ENCODE results near the gene RSRP1. TPM values are rescaled to one million over a fixed set of nuclear protein-coding genes. Genes with fewer than 3 reads are reported as not detected.
A peak's percentile ranks its signal among the peaks of the same experiment; 100 is the strongest.

Gene RSRP1
- total and polyA plus RNA-seq, 2 donors (not counting 1 experiment from before 2014, with no cell fraction given), result 387 to 482 TPM

DNA sequence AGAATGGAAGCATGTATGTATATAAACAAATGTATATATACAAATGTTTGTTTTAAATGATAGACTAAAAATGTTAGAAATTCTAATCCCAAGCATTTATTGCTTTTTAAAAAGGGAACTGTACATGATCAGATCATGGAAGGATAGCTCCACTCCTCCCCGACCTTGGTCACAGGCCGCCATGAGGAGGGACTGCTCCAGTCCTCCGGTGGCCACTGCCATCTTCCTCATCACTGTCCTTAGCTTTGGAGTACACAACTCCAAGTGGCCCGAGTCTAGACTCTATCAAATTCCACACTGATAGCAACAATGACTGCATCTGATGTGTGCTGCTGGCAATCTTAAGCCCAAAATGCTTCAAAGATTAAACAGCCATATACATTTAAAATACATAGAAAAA lies 24.6 kb downstream of the RSRP1 start:
- H3K27me3 ChIP-seq (replicated peaks in 1 of 4; ENCODE audit: control extremely low read depth in 1 of 4, control insufficient read depth in 3 of 4, insufficient read depth in 4 of 4, low read length in 3 of 4), result no peaks in the 10 kb centered on the region
- no peaks in the 10 kb centered on the region for H3K4me1 ChIP-seq (ENCODE audit: control insufficient read depth in 2 of 2, insufficient read depth in 2 of 2, low read length in 2 of 2)
- peaks cover 9 to 65% of the 10 kb centered on the region in 2 experiments for H3K36me3 ChIP-seq (replicated peaks in 1 of 2; ENCODE audit: control extremely low read depth in 1 of 2, control insufficient read depth in 1 of 2, extremely low read depth in 1 of 2, insufficient read depth in 2 of 2, low read length in 1 of 2)
- H3K4me3 ChIP-seq (ENCODE audit: control extremely low read depth in 1 of 5, extremely low read depth in 1 of 5, insufficient read depth in 1 of 5, low read depth in 2 of 5, low read length in 4 of 5), result no peak overlapping the region
- H3K9me3 ChIP-seq (ENCODE audit: control extremely low read depth in 1 of 3, control insufficient read depth in 2 of 3, insufficient read depth in 1 of 3, low read length in 2 of 3), result no peaks in the 10 kb centered on the region
- no peak overlapping the region for H3K9ac ChIP-seq (ENCODE audit: low read length)
- H3K4me1 Mint-ChIP-seq, result no peaks in the 10 kb centered on the region
- no peak overlapping the region for H2AFZ ChIP-seq (ENCODE audit: insufficient read depth, low read depth, low read length, poor library complexity, severe bottlenecking)
- DNase-seq, result no peak
- ChIA-PET CTCF (no interaction called here), POLR2A (interaction anchor here (1.2 kb wide), 1 partner anchor 10 kb away, joined by 5 read pairs; the partner anchor contains the start of gene SYF2)
- no peak overlapping the region for H3K27ac Mint-ChIP-seq
- H3K4me3 Mint-ChIP-seq, result no peak overlapping the region
- H3K27ac ChIP-seq (ENCODE audit: low read length in 2 of 2), result no peak overlapping the region
- TF ChIP-seq EZH2 (IDR thresholded peaks at IDR 0.05; ENCODE audit: borderline replicate concordance, insufficient read depth, low read depth, low read length, poor library complexity, severe bottlenecking), result no peak
- TF ChIP-seq, protein P1, sequence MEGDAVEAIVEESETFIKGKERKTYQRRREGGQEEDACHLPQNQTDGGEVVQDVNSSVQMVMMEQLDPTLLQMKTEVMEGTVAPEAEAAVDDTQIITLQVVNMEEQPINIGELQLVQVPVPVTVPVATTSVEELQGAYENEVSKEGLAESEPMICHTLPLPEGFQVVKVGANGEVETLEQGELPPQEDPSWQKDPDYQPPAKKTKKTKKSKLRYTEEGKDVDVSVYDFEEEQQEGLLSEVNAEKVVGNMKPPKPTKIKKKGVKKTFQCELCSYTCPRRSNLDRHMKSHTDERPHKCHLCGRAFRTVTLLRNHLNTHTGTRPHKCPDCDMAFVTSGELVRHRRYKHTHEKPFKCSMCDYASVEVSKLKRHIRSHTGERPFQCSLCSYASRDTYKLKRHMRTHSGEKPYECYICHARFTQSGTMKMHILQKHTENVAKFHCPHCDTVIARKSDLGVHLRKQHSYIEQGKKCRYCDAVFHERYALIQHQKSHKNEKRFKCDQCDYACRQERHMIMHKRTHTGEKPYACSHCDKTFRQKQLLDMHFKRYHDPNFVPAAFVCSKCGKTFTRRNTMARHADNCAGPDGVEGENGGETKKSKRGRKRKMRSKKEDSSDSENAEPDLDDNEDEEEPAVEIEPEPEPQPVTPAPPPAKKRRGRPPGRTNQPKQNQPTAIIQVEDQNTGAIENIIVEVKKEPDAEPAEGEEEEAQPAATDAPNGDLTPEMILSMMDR (IDR thresholded peaks at IDR 0.05), result no peak
- no peaks in the 10 kb centered on the region for H3K79me2 ChIP-seq (ENCODE audit: control insufficient read depth, insufficient read depth, low read length)
- H3K9me3 Mint-ChIP-seq (ENCODE audit: insufficient read depth), result no peaks in the 10 kb centered on the region
- peaks cover 15% of the 10 kb centered on the region for H4K20me1 ChIP-seq (ENCODE audit: control insufficient read depth, insufficient read depth, low read length, poor library complexity, severe bottlenecking)
- intact Hi-C loops (cut with micrococcal nuclease), result no loop called here
- ATAC-seq (ENCODE audit: low read depth), result no peak
- WGBS (ENCODE audit: insufficient coverage), result 100% methylated on average over 4 of the region's 4 CpGs
- no peaks in the 10 kb centered on the region for H3K27me3 Mint-ChIP-seq
- no peak overlapping the region for H3K4me2 ChIP-seq (replicated peaks; ENCODE audit: low read depth, low read length, poor library complexity, severe bottlenecking)

DNA sequence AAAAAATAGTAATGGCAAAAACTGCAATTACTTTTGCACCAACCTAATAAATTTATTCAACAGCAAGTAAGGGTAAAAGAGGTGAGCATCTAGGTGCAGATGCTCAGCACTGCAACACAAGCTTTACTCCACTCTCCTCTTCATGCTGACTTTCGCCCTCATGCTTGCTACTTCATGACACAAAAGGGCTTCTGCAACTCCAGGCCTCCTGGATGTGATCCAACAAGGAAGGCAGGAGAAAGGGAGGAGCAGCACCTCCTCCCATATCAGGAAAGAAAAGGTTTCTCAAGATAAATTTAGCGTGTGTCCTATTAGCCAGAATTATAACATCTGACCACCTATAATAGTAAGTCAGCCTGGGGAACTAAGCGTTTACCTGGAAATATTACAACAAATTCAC lies 26.6 kb downstream of the RSRP1 start:
- Mint-ChIP-seq H3K4me3 (no peak overlapping the region), H3K4me1 (peaks cover 9% of the 10 kb centered on the region), H3K27ac (peak overlapping the region; percentile 55), H3K9me3 (ENCODE audit: insufficient read depth) (no peaks in the 10 kb centered on the region), H3K27me3 (no peaks in the 10 kb centered on the region)
- H3K4me3 ChIP-seq (ENCODE audit: control extremely low read depth in 1 of 5, extremely low read depth in 1 of 5, insufficient read depth in 1 of 5, low read depth in 2 of 5, low read length in 4 of 5), result no peak overlapping the region
- no peaks in the 10 kb centered on the region for H4K20me1 ChIP-seq (ENCODE audit: control insufficient read depth, insufficient read depth, low read length, poor library complexity, severe bottlenecking)
- no peak overlapping the region for H3K9ac ChIP-seq (ENCODE audit: low read length)
- ChIA-PET POLR2A (no interaction called here), CTCF (interaction anchor here (1.4 kb wide), 1 partner anchor 16 kb away, joined by 6 read pairs; no protein-coding TSS in a partner anchor)
- H2AFZ ChIP-seq (ENCODE audit: insufficient read depth, low read depth, low read length, poor library complexity, severe bottlenecking), result no peak overlapping the region
- H3K4me1 ChIP-seq (ENCODE audit: control insufficient read depth in 2 of 2, insufficient read depth in 2 of 2, low read length in 2 of 2), result peaks cover 5 to 8% of the 10 kb centered on the region in 2 donors
- H3K36me3 ChIP-seq (replicated peaks in 1 of 2; ENCODE audit: control extremely low read depth in 1 of 2, control insufficient read depth in 1 of 2, extremely low read depth in 1 of 2, insufficient read depth in 2 of 2, low read length in 1 of 2), result peaks cover 5 to 49% of the 10 kb centered on the region in 2 experiments
- H3K79me2 ChIP-seq (ENCODE audit: control insufficient read depth, insufficient read depth, low read length), result no peaks in the 10 kb centered on the region
- WGBS (ENCODE audit: insufficient coverage), result no CpG with 5 or more reads among the region's 3 CpGs
- H3K27me3 ChIP-seq (replicated peaks in 1 of 4; ENCODE audit: control extremely low read depth in 1 of 4, control insufficient read depth in 3 of 4, insufficient read depth in 4 of 4, low read length in 3 of 4), result no peaks in the 10 kb centered on the region
- TF ChIP-seq EZH2 (IDR thresholded peaks at IDR 0.05; ENCODE audit: borderline replicate concordance, insufficient read depth, low read depth, low read length, poor library complexity, severe bottlenecking), result no peak
- TF ChIP-seq, protein P1 (IDR thresholded peaks at IDR 0.05), result no peak
- ATAC-seq (ENCODE audit: low read depth) (no peak), DNase-seq (no peak)
- H3K9me3 ChIP-seq (ENCODE audit: control extremely low read depth in 1 of 3, control insufficient read depth in 2 of 3, insufficient read depth in 1 of 3, low read length in 2 of 3), result no peaks in the 10 kb centered on the region
- intact Hi-C loops (cut with micrococcal nuclease), result no loop called here
- H3K4me2 ChIP-seq (replicated peaks; ENCODE audit: low read depth, low read length, poor library complexity, severe bottlenecking), result no peak overlapping the region
- no peak overlapping the region for H3K27ac ChIP-seq (ENCODE audit: low read length in 2 of 2)
